Measurements from ENCODE around the gene OPCML.

The OPCML gene

GRCh38 chr11:133224271-133224670 lies 308.0 kb downstream of the OPCML start:
- DNase-seq, result no peak

- DNase-seq, result no peak
Observed at GRCh38 chr11:133222425-133223330, 309.6 kb downstream of the OPCML start.

GRCh38 chr11:133219543-133219942 lies 312.8 kb downstream of the OPCML start:
- DNase-seq, result no peak

GRCh38 chr11:133216813-133217212 lies 315.5 kb downstream of the OPCML start:
- no peak for DNase-seq

GRCh38 chr11:133215596-133216230 lies 316.6 kb downstream of the OPCML start:
- no peak for DNase-seq

- no peak for DNase-seq
Observed at GRCh38 chr11:133214646-133215045, 317.7 kb downstream of the OPCML start.

- DNase-seq, result no peak
Observed at GRCh38 chr11:133212201-133212600, 320.1 kb downstream of the OPCML start.

- no peak for DNase-seq
Observed at GRCh38 chr11:133207995-133208394, 324.3 kb downstream of the OPCML start.

- DNase-seq, result no peak
Observed at GRCh38 chr11:133206313-133207005, 325.8 kb downstream of the OPCML start.

- DNase-seq, result no peak
Observed at GRCh38 chr11:133204158-133204557, 328.1 kb downstream of the OPCML start.

GRCh38 chr11:133202816-133203215 lies 329.5 kb downstream of the OPCML start:
- DNase-seq, result no peak

- DNase-seq, result no peak
Observed at GRCh38 chr11:133198438-133198837, 333.9 kb downstream of the OPCML start.

- DNase-seq, result no peak
Observed at GRCh38 chr11:133197425-133197824, 334.9 kb downstream of the OPCML start.

- no peak for DNase-seq
Observed at GRCh38 chr11:133191931-133192330, 340.4 kb downstream of the OPCML start.

GRCh38 chr11:133181667-133182066 lies 350.6 kb downstream of the OPCML start:
- no peak for DNase-seq

- no peak for DNase-seq
Observed at GRCh38 chr11:133181066-133181465, 351.2 kb downstream of the OPCML start.

- no peak for DNase-seq
Observed at GRCh38 chr11:133180201-133180600, 352.1 kb downstream of the OPCML start.

GRCh38 chr11:133176748-133177147 lies 355.6 kb downstream of the OPCML start:
- DNase-seq, result no peak

GRCh38 chr11:133175103-133175502 lies 357.2 kb downstream of the OPCML start:
- no peak for DNase-seq

- no peak for DNase-seq
Observed at GRCh38 chr11:133173810-133174412, 358.4 kb downstream of the OPCML start.

GRCh38 chr11:133172349-133172748 lies 360.0 kb downstream of the OPCML start:
- DNase-seq, result no peak

GRCh38 chr11:133171374-133171773 lies 360.9 kb downstream of the OPCML start:
- DNase-seq, result no peak

GRCh38 chr11:133168016-133168415 lies 364.3 kb downstream of the OPCML start:
- no peak for DNase-seq

All from GDM1 (cell line).